ENCODE data around the gene GPR55.

Gene GPR55

GRCh38 chr2:230901006-230901405 lies 24.0 kb downstream of the GPR55 start:
- no peak for DNase-seq (ENCODE audit: low read depth, low spot score)

- DNase-seq (ENCODE audit: low read depth, low spot score) = no peak
Measured at GRCh38 chr2:230900336-230900995, 24.6 kb downstream of the GPR55 start.

GRCh38 chr2:230899786-230900185 lies 25.3 kb downstream of the GPR55 start:
- DNase-seq (ENCODE audit: low read depth, low spot score) = no peak

GRCh38 chr2:230899287-230899686 lies 25.8 kb downstream of the GPR55 start:
- no peak for DNase-seq (ENCODE audit: low read depth, low spot score)

- no peak for DNase-seq (ENCODE audit: low read depth, low spot score)
Measured at GRCh38 chr2:230898713-230899091, 26.3 kb downstream of the GPR55 start.

GRCh38 chr2:230898016-230898712 lies 26.9 kb downstream of the GPR55 start:
- DNase-seq (ENCODE audit: low read depth, low spot score) = no peak

- no peak for DNase-seq (ENCODE audit: low read depth, low spot score)
Measured at GRCh38 chr2:230896346-230897115, 28.5 kb downstream of the GPR55 start.

GRCh38 chr2:230895536-230896345 lies 29.3 kb downstream of the GPR55 start:
- DNase-seq (ENCODE audit: low read depth, low spot score) = no peak

GRCh38 chr2:230893841-230894781 lies 30.9 kb downstream of the GPR55 start:
- DNase-seq (ENCODE audit: low read depth, low spot score) = no peak

GRCh38 chr2:230893338-230893737 lies 31.7 kb downstream of the GPR55 start:
- DNase-seq (ENCODE audit: low read depth, low spot score) = no peak

- DNase-seq (ENCODE audit: low read depth, low spot score) = no peak
Measured at GRCh38 chr2:230891509-230891908, 33.5 kb downstream of the GPR55 start.

- no peak for DNase-seq (ENCODE audit: low read depth, low spot score)
Measured at GRCh38 chr2:230891064-230891463, 34.0 kb downstream of the GPR55 start.

- no peak for DNase-seq (ENCODE audit: low read depth, low spot score)
Measured at GRCh38 chr2:230890646-230891045, 34.4 kb downstream of the GPR55 start.

- DNase-seq (ENCODE audit: low read depth, low spot score) = no peak
Measured at GRCh38 chr2:230889911-230890601, 35.0 kb downstream of the GPR55 start.

- DNase-seq (ENCODE audit: low read depth, low spot score) = no peak
Measured at GRCh38 chr2:230888824-230889400, 36.1 kb downstream of the GPR55 start.

GRCh38 chr2:230887342-230887741 lies 37.7 kb downstream of the GPR55 start:
- DNase-seq (ENCODE audit: low read depth, low spot score) = no peak

- DNase-seq (ENCODE audit: low read depth, low spot score) = no peak
Measured at GRCh38 chr2:230886671-230887071, 38.4 kb downstream of the GPR55 start.

- no peak for DNase-seq (ENCODE audit: low read depth, low spot score)
Measured at GRCh38 chr2:230886206-230886605, 38.8 kb downstream of the GPR55 start.

GRCh38 chr2:230885463-230886130 lies 39.4 kb downstream of the GPR55 start:
- no peak for DNase-seq (ENCODE audit: low read depth, low spot score)

Data from iPS DF 19.7 (cell line).